Hematopoietic multipotent progenitor cell treated with erythropoietin and hydrocortisone succinate and interleukin-3 and kit ligand, for 6 days (in vitro differentiated cells): ENCODE results near the gene AKT3.
"Not testable (repeated sequence)": the region's sequence is repeated elsewhere in the genome, so short reads cannot be mapped to it uniquely, and the experiment has no call there.

ENCODE experiments used
- DNase-seq: peaks from one replicate; pipeline ENCODE4 v3.0.0-alpha.2; 2015

AKT3 gene

DNA sequence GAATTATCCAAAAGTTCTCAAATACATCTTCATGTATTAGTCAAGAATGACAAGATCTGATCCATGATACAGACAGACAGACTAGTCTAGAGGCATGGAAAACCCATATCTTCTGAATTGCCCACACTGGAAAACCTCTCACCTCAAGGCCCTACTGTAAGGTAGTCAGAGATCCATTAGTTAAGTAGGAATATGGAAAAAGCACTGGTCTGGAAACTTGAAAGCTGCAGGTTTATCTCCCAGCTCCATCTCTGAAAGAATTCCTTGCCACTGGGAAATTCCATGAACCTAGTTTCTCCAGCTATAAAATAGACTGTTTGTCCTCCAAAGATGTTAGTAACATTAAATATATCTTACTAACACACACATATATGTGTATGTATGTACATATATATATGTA lies 169.2 kb downstream of the AKT3 start:
- no peak for DNase-seq

DNA sequence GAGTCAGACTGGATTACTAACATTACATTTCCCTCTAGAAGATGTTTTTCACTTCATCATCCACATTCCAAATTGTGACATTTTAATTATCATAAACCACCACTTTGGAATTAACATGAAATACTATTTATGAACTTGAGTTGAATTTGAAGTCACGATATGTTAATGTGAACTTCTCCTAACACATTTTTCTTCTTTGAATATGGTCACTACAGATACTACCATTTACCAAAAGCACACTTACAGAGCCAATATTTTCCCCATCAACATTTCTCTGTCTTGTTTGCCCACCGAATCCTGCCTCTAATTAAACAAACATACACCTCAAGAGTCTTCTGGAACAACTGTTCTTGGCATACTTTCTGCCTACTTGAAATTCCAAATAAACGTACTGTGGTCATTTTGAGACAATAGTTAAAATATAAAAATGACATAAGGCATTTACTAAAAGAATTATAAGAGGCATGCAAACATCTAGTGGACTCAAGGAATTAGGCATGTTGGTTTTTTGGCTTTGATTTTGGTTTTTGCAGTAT lies 177.4 kb downstream of the AKT3 start:
- no peak for DNase-seq

GRCh38 chr1:243667591-243667990 lies 182.5 kb downstream of the AKT3 start:
- DNase-seq, result no peak

GRCh38 chr1:243667133-243667532 lies 182.9 kb downstream of the AKT3 start:
- DNase-seq, result no peak

GRCh38 chr1:243663651-243664050 lies 186.4 kb downstream of the AKT3 start:
- peak; percentile 60 for DNase-seq

DNA sequence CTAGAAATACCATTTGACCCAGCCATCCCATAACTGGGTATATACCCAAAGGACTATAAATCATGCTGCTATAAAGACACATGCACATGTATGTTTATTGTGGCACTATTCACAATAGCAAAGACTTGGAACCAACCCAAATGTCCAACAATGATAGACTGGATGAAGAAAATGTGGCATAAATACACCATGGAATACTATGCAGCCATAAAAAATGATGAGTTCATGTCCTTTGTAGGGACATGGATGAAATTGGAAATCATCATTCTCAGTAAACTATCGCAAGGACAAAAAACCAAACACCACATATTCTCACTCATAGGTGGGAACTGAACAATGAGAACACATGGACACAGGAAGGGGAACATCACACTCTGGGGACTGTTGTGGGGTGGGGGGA lies 187.9 kb downstream of the AKT3 start:
- DNase-seq, result not testable (repeated sequence)

- DNase-seq, result no peak
Observed at GRCh38 chr1:243658594-243659105, 191.4 kb downstream of the AKT3 start.

DNA sequence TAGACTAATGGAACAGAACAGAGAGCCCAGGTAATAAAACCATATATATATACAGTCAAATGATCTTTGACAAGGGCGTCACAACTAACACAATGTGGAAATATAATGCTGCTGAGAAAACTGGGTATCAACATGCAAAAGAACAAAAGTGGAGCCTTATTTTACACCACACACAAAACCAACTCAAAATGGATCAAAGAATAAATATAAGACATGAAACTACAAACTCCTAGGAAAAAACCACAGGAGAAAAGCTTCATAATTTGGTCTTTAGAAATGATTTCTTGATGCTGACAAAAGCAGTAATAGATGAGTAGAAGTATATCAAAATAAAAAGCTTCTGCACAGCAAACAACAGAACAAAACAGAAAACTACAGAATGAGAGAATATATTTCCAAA lies 192.2 kb downstream of the AKT3 start:
- DNase-seq, result no peak

DNA sequence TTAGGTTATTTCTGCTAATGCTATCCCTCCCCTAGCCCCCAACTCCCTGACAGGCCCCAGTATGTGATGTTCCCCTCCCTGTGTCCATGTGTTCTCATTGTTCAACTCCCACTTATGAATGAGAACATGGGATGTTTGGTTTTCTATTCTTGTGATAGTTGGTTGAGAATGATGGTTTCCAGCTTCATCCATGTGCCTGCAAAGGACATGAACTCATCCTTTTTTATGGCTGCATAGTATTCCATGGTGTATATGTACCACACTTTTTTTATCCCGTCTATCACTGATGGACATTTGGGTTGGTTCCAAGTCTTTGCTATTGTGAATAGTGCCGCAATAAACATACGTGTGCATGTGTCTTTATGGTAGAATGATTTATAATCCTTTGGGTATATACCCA lies 200.5 kb downstream of the AKT3 start:
- DNase-seq, result not testable (repeated sequence)

DNA sequence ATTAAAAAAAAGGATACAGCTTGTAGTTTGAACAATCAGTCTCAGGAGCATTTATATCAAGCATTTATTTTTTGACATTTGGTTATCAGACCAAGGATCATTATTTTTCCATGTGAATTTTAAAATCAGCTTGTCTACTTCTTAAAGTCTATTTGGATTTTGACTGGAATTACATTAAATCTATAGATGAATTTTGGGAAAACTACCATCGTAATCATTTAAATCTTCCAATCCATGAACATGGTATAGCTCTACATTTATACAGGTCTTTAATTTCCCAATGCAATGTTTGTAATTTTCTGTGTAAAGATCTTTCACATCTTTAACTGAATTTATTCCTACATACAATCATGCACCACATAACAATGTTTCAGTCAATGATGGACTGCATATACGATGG lies 203.2 kb downstream of the AKT3 start:
- no peak for DNase-seq

DNA sequence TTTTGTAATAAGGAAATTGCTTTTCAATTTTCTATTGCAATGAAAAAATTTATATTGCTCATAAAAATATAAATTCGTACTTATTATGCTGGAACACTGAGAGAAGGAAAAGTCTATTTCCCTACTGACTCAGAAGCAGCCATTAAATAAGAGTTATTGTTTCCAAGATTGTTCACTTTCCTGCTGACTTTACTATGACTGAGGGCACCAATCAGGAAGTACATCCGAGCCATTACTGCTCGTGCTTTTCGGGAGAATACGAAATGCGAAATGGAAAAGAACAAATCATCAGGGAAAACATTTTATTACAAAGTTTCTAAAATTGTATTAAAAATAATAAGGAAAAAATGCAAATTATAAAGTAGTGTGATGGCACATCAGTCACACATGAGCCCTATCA lies 204.8 kb downstream of the AKT3 start:
- DNase-seq, result no peak

DNA sequence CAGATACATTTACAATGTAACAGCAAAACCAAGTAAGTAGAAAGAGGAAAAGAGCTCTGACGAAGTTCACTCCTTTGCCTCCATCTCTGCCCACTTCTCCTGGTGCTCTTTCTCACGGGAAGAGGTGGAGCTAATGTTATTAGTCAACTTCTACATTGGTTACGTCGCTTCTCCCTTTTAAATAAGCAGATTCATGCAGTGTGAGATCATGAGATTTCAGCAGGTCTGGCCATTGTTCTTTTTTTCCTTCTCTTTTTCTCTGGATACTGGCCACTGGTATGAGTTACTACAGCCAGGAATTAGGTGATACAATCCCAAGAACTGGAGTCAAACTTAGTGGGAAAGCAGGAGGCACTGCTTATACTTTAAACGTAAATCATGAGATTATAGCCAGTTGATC lies 207.1 kb downstream of the AKT3 start:
- DNase-seq, result no peak

DNA sequence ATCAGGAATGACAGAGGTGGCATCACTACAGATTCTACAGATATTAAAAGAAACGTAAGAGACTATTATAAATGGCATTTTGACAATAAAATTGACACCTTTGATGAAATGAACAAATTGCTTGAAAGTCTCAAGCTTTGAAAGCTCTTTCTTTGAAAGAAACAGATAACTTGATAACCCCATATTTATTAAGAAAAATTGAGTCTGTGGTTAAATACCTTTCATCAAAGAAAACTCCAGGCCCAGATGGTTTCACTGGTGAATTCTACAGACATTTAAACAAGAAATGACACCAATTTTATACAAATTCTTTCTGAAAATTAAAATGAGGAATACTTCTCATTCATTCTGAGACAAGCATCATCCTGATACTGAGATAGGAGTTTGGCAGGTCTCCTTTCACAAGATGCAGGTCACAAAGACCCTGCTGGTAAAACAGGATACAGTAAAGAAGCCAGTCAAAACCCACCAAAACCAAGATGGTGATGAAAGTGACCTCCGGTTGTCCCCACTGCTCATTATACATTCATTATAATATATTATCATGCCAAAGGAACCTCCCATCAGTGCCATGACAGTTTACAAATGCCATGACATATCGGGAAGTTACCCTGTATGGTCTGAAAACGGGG lies 210.9 kb downstream of the AKT3 start:
- DNase-seq, result no peak

- DNase-seq, result no peak
Observed at GRCh38 chr1:243638186-243638585, 211.9 kb downstream of the AKT3 start.

DNA sequence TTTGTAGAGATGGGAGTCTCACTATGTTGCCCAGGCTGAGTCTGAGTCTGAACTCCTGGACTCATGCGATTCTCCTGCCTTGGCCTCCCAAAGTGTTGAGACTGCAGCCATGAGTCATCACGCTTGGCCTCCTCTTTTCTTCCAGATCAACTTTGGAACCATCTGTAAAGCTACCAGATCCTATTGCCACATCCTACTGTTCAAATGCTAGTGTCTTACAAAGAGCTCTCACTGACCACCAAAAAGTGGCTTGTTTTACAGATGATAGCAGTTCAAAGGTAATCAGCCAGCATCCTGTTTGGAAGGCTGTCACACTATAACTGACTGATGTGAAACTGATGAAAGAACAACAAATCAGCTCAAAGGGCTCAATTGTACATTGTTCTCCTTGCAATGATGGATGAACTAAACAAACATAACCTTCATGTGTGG lies 221.6 kb downstream of the AKT3 start:
- no peak for DNase-seq

GRCh38 chr1:243623841-243624240 lies 226.2 kb downstream of the AKT3 start:
- no peak for DNase-seq

DNA sequence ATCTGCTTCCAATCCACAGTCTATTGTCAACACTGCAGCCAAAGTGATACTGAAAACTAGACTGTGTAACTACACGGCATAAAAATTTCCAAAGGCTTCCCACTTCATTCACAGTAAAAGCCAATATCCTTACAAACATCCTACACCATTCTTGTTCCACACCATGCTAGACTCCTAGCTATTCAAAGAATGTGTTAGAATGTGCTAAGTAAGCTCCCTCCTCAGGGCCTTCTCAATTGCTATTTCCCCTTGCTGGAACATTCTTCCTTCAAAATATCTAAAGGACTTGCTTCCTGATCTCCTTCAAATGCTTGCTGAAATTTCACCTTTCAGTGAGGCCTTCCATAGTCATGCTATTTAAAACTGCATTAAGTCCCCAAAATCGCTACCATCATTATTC lies 228.1 kb downstream of the AKT3 start:
- no peak for DNase-seq

GRCh38 chr1:243620096-243620495 lies 229.9 kb downstream of the AKT3 start:
- DNase-seq, result no peak

DNA sequence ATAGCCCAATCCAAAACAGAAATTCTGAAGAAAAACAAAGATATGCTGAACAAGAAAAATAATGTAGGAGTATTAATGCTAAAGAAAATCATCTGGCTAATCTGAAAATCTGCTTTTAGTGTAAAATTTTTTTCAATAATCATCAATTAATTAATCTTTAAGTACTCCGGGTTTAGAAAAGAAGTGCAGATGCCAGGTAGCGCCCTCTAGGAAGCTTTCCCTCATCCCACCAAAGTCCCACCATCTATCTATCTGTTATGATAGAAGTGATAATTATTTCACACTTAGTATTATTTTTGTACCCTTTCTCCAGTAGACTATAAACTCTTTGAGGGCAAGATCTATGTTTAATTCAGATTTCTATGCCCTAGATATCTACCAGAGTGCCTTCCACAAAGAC lies 240.3 kb downstream of the AKT3 start:
- DNase-seq, result no peak

GRCh38 chr1:243605604-243606003 lies 244.4 kb downstream of the AKT3 start:
- no peak for DNase-seq

DNA sequence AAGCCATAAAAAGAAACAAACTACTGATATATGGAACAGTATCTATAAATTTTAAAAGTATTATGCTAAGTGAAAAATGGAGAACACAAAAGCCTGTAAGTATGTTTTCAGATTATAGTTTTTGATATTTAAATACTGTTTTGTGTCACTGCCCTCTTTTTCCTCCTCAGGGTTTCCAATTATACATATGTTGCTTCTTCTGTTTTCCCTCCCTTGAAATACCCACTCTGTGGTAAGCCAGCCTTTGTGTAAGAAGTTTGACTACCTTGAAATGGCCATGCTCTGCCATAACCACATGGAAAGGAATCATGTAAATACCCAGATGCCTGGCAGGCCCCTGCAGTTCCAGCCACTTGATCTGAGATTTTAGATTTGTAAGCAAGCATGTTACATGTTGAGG lies 248.3 kb downstream of the AKT3 start:
- no peak for DNase-seq

DNA sequence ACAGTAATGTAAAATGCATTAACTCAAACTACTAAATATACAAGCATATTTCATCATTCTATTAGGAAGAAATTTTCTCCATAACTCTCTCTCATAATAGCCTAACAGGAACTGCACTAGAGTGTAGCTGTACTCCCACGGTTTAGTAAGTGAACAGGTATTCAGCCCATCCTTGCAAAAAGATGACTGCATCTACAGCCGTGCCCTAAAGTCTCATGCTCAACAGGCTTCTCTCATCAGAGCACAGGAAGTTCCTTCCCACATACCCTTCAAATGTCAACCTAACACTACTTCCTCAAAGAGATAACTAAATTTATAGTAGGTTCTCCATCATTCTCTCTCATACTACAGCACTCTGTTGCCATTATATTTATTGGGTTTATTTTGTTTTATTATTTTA lies 251.6 kb downstream of the AKT3 start:
- peak; percentile 29 for DNase-seq

DNA sequence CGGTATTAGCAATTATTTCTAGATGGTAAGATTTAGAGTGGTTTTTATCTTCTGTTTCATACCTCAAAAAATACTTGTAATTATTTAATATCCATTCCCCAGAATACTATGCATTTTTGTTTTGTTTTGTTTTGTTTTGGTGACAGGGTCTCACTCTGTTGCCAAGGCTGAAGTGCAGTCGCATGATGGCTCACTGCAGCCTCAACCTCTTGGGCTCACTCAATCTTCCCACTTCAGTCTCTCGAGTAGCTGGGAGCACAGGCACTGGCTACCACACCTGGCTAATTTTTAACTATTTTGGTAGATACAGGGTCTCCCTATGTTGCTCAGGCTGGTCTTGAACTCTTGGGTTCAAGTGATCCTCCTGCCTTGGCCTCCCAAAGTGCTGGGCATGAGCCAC lies 252.7 kb downstream of the AKT3 start:
- no peak for DNase-seq

- DNase-seq, result peak; percentile 57
Observed at GRCh38 chr1:243596431-243597062, 253.5 kb downstream of the AKT3 start.
